Neural cell (in vitro differentiated cells): Measurements from ENCODE around the gene ZNF276. TPM values are rescaled to one million over a fixed set of nuclear protein-coding genes. Genes with fewer than 3 reads are reported as not detected.
"Not testable (repeated sequence)": the region's sequence is repeated elsewhere in the genome, so short reads cannot be mapped to it uniquely, and the experiment has no call there.

Source experiments
- H2AFZ ChIP-seq: fragments of 200-600, 300-800 bp; sonication (generic), shearing (Covaris generic); 2 replicates; pipeline ENCODE4 v1.6.0; 2014; ENCODE audit warnings: low read depth, mild to moderate bottlenecking, antibody characterized with exemption, low read length, moderate library complexity
- H3F3A ChIP-seq: fragments of 200-600 bp; shearing (Covaris generic); 2 replicates; pipeline ENCODE4 v1.6.1; 2016; ENCODE audit warnings: mild to moderate bottlenecking, moderate library complexity, mixed read lengths, antibody characterized with exemption, low read length; ENCODE audit not compliant: insufficient read depth, poor library complexity, severe bottlenecking
- H3K27ac ChIP-seq: fragments of 200-600, 300-800 bp; sonication (generic), shearing (Covaris generic); 2 replicates; pipeline ENCODE4 v1.5.1; 2014; ENCODE audit warnings: mild to moderate bottlenecking, low read length, moderate library complexity
- H3K27me3 ChIP-seq: fragments of 300-800, 200-600 bp; sonication (generic), shearing (Covaris generic); 2 replicates; pipeline ENCODE4 v1.6.0; 2014; ENCODE audit warnings: mild to moderate bottlenecking, low read depth, low read length, moderate library complexity; ENCODE audit not compliant: insufficient read depth
- H3K36me3 ChIP-seq: fragments of 300-800, 200-600 bp; sonication (generic), shearing (Covaris generic); 2 replicates; pipeline ENCODE4 v1.5.1; 2014; ENCODE audit warnings: mild to moderate bottlenecking, antibody characterized with exemption, low read length, moderate library complexity; ENCODE audit not compliant: insufficient read depth
- H3K4me2 ChIP-seq: fragments of 300-800, 200-600 bp; sonication (generic), shearing (Covaris generic); 2 replicates; pipeline ENCODE4 v1.6.0; 2014; ENCODE audit warnings: mild to moderate bottlenecking, low read length
- H3K4me3 ChIP-seq: fragments of 300-800, 200-600 bp; sonication (generic), shearing (Covaris generic); 2 replicates; pipeline ENCODE4 v1.5.1; 2014; ENCODE audit warnings: mild to moderate bottlenecking, low read length, moderate library complexity
- H3K79me2 ChIP-seq: fragments of 200-600 bp; shearing (Covaris generic); replicated peaks from 2 replicates; pipeline ENCODE4 v1.6.0; 2014; ENCODE audit warnings: mild to moderate bottlenecking, low read length, moderate library complexity; ENCODE audit not compliant: insufficient read depth
- H3K9ac ChIP-seq: fragments of 300-800, 200-600 bp; sonication (generic), shearing (Covaris generic); 2 replicates; pipeline ENCODE4 v1.6.1; 2016; ENCODE audit warnings: mild to moderate bottlenecking, low read length, mixed read lengths
- H3K9me2 ChIP-seq: fragments of 200-600 bp; shearing (Covaris generic); 2 replicates; pipeline ENCODE4 v1.6.1; 2016; ENCODE audit warnings: mild to moderate bottlenecking, low read length, mixed read lengths; ENCODE audit not compliant: insufficient read depth
- H3K9me3 ChIP-seq: fragments of 200-600, 300-800 bp; sonication (generic), shearing (Covaris generic); 2 replicates; pipeline ENCODE4 v1.6.1; 2016; ENCODE audit warnings: mild to moderate bottlenecking, mixed run types, low read length, moderate library complexity, mixed read lengths
- H4K20me1 ChIP-seq: fragments of 200-600 bp; shearing (Covaris generic); 2 replicates; pipeline ENCODE4 v1.6.1; 2016; ENCODE audit warnings: mild to moderate bottlenecking, mixed run types; ENCODE audit not compliant: insufficient read depth
- EP300 ChIP-seq: fragments of 450-650 bp; conservative IDR thresholded peaks from 2 replicates; pipeline ENCODE4 v1.6.1; 2014; ENCODE audit warnings: antibody characterized with exemption, mild to moderate bottlenecking, moderate library complexity; ENCODE audit not compliant: poor library complexity, severe bottlenecking
- EZH2 ChIP-seq: fragments of 200-600, 300-800 bp; shearing (Covaris generic), sonication (generic); IDR thresholded peaks from 2 replicates; pipeline ENCODE4 v1.6.1; 2014; ENCODE audit warnings: antibody characterized with exemption, low read length, borderline replicate concordance, mild to moderate bottlenecking; ENCODE audit not compliant: insufficient read depth, poor library complexity, severe bottlenecking
- MXI1 ChIP-seq: fragments of 450-650 bp; conservative IDR thresholded peaks from 2 replicates; pipeline ENCODE4 v1.6.1; 2014; ENCODE audit warnings: antibody characterized with exemption, mild to moderate bottlenecking; ENCODE audit not compliant: poor library complexity, severe bottlenecking
- POLR2AphosphoS5 ChIP-seq: IDR thresholded peaks from 2 replicates; pipeline ENCODE4 v1.6.1; 2012
- RAD21 ChIP-seq: fragments of 450-650 bp; conservative IDR thresholded peaks from 2 replicates; pipeline ENCODE4 v1.6.1; 2014; ENCODE audit warnings: antibody characterized with exemption, mild to moderate bottlenecking, moderate library complexity
- SMC3 ChIP-seq: fragments of 450-650 bp; conservative IDR thresholded peaks from 2 replicates; pipeline ENCODE4 v1.6.1; 2014; ENCODE audit warnings: antibody characterized with exemption, mild to moderate bottlenecking, moderate library complexity; ENCODE audit not compliant: poor library complexity
- TAF1 ChIP-seq: IDR thresholded peaks from 2 replicates; pipeline ENCODE4 v1.6.1; 2012; ENCODE audit warnings: low read depth
- polyA plus RNA-seq: library from polyadenylated mRNA; depleted of rRNA; stranded (reverse); fragments of >200 nt; gene quantifications from 2 replicates; pipeline ENCODE4 v1.2.3, GENCODE V29; 2014
- TF ChIP-seq, protein P1 (sequence below): IDR thresholded peaks from 2 replicates; pipeline ENCODE4 v1.6.1; 2012; ENCODE audit warnings: borderline replicate concordance
- TF ChIP-seq, protein P2 (sequence below): fragments of 450-650 bp; IDR thresholded peaks from 2 replicates; pipeline ENCODE4 v1.5.1; 2014; ENCODE audit warnings: antibody characterized with exemption, mild to moderate bottlenecking, moderate library complexity; ENCODE audit not compliant: poor library complexity, severe bottlenecking

Gene ZNF276
- polyA plus RNA-seq, 1 donor from 2014 or later = 35.4 TPM

DNA sequence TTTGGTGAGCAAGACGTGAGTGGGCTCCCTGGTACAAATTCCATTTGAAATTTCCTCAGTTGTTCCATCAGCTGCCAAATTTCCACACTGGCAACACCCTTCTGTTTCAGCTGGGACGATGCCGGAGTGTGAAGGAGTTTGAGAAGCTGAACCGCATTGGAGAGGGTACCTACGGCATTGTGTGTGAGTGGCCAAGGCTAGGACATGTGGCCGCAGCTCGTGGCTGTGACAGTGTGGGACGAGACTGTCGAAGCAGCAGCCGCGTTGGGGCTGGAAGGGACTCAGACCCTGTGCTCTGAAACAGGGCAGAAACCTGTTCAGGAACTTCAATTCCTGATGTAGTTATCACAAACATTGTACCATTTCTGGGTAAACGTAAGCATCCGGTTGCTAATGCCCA is 32.2 kb upstream of the ZNF276 start:
- H3K4me3 ChIP-seq = no peak overlapping the region
- H3K9me2 ChIP-seq = no peaks in the 10 kb centered on the region
- H3F3A ChIP-seq = no peaks in the 10 kb centered on the region
- no peak overlapping the region for H3K4me2 ChIP-seq
- no peaks in the 10 kb centered on the region for H3K79me2 ChIP-seq
- no peak overlapping the region for H2AFZ ChIP-seq
- no peaks in the 10 kb centered on the region for H4K20me1 ChIP-seq
- no peaks in the 10 kb centered on the region for H3K36me3 ChIP-seq
- no peaks in the 10 kb centered on the region for H3K9me3 ChIP-seq
- no peak overlapping the region for H3K9ac ChIP-seq
- no peaks in the 10 kb centered on the region for H3K27me3 ChIP-seq
- H3K27ac ChIP-seq = no peak overlapping the region
- TF ChIP-seq EP300 = no peak
- TF ChIP-seq, protein P1, sequence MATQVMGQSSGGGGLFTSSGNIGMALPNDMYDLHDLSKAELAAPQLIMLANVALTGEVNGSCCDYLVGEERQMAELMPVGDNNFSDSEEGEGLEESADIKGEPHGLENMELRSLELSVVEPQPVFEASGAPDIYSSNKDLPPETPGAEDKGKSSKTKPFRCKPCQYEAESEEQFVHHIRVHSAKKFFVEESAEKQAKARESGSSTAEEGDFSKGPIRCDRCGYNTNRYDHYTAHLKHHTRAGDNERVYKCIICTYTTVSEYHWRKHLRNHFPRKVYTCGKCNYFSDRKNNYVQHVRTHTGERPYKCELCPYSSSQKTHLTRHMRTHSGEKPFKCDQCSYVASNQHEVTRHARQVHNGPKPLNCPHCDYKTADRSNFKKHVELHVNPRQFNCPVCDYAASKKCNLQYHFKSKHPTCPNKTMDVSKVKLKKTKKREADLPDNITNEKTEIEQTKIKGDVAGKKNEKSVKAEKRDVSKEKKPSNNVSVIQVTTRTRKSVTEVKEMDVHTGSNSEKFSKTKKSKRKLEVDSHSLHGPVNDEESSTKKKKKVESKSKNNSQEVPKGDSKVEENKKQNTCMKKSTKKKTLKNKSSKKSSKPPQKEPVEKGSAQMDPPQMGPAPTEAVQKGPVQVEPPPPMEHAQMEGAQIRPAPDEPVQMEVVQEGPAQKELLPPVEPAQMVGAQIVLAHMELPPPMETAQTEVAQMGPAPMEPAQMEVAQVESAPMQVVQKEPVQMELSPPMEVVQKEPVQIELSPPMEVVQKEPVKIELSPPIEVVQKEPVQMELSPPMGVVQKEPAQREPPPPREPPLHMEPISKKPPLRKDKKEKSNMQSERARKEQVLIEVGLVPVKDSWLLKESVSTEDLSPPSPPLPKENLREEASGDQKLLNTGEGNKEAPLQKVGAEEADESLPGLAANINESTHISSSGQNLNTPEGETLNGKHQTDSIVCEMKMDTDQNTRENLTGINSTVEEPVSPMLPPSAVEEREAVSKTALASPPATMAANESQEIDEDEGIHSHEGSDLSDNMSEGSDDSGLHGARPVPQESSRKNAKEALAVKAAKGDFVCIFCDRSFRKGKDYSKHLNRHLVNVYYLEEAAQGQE = no peak
- no peak for TF ChIP-seq MXI1
- no peak for TF ChIP-seq TAF1
- no peak for TF ChIP-seq RAD21
- no peak for TF ChIP-seq SMC3
- TF ChIP-seq, protein P2, sequence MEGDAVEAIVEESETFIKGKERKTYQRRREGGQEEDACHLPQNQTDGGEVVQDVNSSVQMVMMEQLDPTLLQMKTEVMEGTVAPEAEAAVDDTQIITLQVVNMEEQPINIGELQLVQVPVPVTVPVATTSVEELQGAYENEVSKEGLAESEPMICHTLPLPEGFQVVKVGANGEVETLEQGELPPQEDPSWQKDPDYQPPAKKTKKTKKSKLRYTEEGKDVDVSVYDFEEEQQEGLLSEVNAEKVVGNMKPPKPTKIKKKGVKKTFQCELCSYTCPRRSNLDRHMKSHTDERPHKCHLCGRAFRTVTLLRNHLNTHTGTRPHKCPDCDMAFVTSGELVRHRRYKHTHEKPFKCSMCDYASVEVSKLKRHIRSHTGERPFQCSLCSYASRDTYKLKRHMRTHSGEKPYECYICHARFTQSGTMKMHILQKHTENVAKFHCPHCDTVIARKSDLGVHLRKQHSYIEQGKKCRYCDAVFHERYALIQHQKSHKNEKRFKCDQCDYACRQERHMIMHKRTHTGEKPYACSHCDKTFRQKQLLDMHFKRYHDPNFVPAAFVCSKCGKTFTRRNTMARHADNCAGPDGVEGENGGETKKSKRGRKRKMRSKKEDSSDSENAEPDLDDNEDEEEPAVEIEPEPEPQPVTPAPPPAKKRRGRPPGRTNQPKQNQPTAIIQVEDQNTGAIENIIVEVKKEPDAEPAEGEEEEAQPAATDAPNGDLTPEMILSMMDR = no peak
- TF ChIP-seq POLR2AphosphoS5 = no peak
- no peak for TF ChIP-seq EZH2

DNA sequence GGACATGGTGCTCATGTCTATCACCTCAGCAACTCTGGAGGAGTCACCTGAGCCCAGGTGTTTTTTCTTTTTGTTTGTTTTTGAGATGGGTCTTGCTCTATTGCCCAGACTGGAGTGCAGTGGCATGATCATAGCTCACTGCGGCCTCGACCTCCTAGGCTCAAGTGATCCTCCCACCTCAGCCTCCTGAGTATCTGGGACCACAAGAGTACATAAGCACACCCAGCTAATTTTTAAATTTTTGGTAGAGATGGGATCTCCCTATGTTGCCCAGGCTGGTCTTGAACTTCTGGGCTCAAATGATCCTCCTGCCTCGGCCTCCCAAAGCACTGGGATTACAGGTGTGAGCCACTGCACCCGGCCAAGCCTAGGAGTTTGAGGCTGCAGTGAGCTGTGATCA is 31.7 kb upstream of the ZNF276 start:
- H3K36me3 ChIP-seq = not testable (repeated sequence)

DNA sequence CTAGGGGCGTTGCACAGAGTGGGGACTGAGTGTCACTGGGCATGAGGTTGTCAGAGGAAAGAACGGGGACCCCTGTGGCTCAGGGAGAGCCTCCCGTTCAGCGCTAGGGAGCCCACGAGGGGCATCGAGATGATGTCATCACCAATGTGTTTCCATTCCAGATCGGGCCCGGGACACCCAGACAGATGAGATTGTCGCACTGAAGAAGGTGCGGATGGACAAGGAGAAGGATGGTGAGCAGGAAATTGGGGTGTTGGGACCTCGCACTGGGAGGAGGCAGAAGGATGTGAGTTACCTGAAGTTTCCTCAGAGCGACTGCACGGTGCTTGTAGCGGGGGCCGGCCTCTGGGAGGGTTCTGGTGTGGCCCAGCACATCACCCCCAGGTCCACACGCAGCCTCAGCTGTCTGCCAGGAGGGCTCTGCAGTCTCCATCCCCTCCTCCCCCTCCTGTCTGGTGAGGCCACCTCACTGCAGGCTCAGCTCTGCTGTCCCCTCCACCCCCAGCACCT is 30.9 kb upstream of the ZNF276 start:
- TF ChIP-seq TAF1 (no peak), SMC3 (no peak), EZH2 (no peak), RAD21 (no peak), POLR2AphosphoS5 (no peak), EP300 (no peak), MXI1 (no peak)
- TF ChIP-seq, protein P2 = no peak
- TF ChIP-seq, protein P1 = no peak
- Histone ChIP-seq H3K4me2 (no peak overlapping the region), H3K79me2 (no peaks in the 10 kb centered on the region), H3K27me3 (no peaks in the 10 kb centered on the region), H3K9ac (no peak overlapping the region), H3F3A (no peaks in the 10 kb centered on the region), H3K27ac (no peak overlapping the region), H4K20me1 (no peaks in the 10 kb centered on the region), H3K9me2 (no peaks in the 10 kb centered on the region), H3K4me3 (no peak overlapping the region), H3K36me3 (no peaks in the 10 kb centered on the region), H3K9me3 (no peaks in the 10 kb centered on the region), H2AFZ (no peak overlapping the region)

More for the DNA sequence above, 31.7 kb upstream of the ZNF276 start:
- H3K9ac ChIP-seq, H3K4me2 ChIP-seq, H3K27me3 ChIP-seq, H3F3A ChIP-seq, H3K27ac ChIP-seq, H2AFZ ChIP-seq, H3K4me3 ChIP-seq, H4K20me1 ChIP-seq, H3K79me2 ChIP-seq, H3K9me2 ChIP-seq, H3K9me3 ChIP-seq: not testable (repeated sequence)
